Measurements from ENCODE around the gene WDR59.
"Not testable (repeated sequence)": the region's sequence is repeated elsewhere in the genome, so short reads cannot be mapped to it uniquely, and the experiment has no call there.

The WDR59 gene

DNA sequence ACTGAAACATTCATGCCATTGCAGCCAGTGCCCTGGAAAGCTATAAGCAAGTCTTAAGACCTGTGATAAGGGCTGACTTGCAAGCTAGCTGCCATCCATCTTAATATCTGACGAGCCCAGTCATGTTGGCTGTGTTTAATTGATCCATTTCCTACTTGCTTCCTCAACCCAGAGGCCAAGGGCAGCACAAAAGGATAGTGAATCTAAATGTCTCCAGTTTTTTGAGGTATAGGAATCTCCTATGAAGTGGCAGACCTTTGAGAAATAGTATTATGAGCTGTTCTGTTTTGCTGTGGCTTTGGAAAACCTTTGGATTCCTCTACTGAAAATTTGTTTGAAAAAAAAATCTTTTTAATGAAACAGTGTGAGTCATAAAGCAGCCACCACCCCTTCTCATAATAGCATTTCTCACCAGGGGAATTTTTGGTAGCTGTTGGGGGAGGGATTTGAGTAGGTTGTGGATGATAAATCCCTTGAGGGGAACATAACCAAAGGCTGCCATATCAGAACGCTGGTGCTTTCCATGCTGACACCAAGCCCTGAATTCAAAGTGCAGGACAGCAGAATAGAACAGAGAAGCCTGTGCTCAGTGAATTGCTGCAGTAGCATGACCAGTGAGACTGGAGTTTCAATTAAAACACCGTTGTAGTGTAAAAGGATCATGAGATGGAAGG, 26.8 kb upstream of the WDR59 start:
- no peak for DNase-seq

GRCh38 chr16:75010427-75010826, 25.5 kb upstream of the WDR59 start:
- DNase-seq = no peak

GRCh38 chr16:75007443-75007842, 22.5 kb upstream of the WDR59 start:
- DNase-seq = no peak

GRCh38 chr16:75005697-75006096, 20.8 kb upstream of the WDR59 start:
- DNase-seq = no peak

DNA sequence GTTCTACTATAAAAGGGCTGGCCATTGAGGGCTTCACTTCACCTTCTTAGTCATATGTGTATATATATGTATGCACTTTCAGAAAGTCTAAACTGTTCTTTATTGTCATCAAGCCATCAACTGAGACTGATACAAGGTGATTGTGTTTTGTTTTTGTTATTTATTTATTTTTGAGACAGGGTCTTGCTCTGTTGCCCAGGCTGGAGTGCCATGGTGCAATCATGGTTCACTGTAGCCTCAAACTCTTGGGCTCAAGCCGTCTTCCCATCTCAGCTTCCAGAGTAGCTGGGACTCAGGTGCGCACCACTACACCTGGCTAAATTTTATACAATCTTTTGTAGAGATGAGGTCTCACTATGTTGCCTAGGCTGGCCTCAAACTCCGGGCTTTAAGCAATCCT, 19.5 kb upstream of the WDR59 start:
- DNase-seq = no peak

- no peak for DNase-seq
Observed at GRCh38 chr16:75003931-75004330, 19.0 kb upstream of the WDR59 start.

- no peak for DNase-seq
Observed at GRCh38 chr16:75002474-75002873, 17.6 kb upstream of the WDR59 start.

- no peak for DNase-seq
Observed at GRCh38 chr16:75000481-75001081, 15.7 kb upstream of the WDR59 start.

DNA sequence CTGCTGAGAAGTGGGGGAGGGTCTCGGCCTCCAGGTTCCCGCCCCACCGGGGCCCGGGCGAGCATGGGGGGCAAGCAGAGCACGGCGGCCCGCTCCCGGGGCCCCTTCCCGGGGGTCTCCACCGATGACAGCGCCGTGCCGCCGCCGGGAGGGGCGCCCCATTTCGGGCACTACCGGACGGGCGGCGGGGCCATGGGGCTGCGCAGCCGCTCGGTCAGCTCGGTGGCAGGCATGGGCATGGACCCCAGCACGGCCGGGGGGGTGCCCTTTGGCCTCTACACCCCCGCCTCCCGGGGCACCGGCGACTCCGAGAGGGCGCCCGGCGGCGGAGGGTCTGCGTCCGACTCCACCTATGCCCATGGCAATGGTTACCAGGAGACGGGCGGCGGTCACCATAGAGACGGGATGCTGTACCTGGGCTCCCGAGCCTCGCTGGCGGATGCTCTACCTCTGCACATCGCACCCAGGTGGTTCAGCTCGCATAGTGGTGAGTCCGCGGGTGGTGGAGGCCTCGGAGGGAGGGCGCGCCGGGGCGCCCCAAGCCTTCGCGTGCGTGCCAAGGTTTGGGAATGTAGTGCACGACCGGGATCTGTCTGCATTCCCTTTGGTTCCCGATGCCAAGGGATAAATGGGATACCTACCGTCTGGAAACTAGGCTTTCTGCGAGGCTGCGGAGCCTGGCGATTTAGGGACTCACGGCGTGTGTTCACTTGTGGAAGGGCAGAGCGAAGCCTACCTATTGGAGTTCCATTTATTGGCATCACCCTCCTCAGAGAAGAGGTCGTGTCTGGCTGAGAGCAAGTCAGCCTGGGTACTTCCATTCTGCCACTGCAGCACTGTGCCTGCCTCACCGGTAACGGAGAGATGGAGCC, 14.9 kb upstream of the WDR59 start:
- DNase-seq = no peak

- DNase-seq = no peak
Observed at GRCh38 chr16:74999219-74999608, 14.3 kb upstream of the WDR59 start.

DNA sequence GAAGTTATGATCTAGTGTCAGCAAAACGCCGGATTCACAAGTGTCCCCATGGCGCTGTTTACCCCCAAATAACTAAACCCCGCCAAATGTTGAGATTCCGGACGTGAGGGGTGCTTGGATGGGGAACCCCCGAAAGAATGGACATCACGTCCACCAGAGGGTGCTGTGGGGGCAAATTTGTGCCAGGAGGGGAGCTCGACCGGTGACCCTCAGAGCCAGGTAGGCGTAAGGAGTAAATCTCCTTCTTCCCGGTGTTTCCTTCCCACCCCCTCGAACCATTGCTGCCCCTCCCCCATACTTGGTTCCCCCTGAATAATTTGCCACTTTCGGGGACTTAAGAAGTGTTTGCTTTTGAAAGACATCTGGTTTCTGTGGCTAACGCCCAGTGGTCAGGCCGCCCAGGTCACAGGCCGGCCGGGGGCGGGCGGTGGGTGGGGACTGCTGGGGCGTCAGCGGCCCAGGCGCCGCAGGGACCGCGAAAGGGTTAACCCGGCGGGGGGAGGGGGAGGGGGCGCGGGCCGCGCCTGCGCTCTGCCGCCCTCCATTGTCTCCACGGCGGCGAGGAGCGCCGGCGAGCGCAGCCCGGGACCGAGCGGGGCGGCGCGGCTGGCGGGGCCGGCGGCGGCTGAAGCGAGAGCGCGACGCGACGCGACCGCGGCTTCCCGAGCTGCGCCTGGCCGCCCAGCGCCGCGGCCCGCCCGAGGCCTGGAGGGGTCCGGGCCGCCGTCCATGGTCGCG, 13.7 kb upstream of the WDR59 start, which contains the start of gene ZNRF1:
ZNRF1 (plus strand) TSS at position 544 of the 738 bp plus-strand sequence. CDS start 648 bp downstream, outside the sequence.
- DNase-seq = peak; percentile 53

- DNase-seq = no peak
Observed at GRCh38 chr16:74997042-74997491, 12.1 kb upstream of the WDR59 start.

DNA sequence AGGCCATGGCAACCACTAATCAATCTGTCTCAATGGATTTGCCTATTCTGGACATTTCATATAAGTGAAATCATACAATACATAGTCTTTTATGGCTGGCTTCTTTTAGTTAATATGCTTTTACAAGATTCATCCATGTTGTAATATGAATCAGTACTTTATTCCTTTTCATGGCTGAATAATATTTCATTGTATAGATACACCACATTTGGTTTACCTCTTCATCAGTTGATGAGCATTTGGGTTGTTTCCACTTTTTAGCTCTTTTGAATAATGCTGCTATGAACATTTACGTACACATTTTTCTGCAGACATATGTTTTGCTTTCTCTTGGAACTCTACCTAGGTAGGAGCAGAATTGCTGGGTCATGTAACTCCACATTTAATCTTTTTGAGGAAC, 11.1 kb upstream of the WDR59 start:
- no peak for DNase-seq

DNA sequence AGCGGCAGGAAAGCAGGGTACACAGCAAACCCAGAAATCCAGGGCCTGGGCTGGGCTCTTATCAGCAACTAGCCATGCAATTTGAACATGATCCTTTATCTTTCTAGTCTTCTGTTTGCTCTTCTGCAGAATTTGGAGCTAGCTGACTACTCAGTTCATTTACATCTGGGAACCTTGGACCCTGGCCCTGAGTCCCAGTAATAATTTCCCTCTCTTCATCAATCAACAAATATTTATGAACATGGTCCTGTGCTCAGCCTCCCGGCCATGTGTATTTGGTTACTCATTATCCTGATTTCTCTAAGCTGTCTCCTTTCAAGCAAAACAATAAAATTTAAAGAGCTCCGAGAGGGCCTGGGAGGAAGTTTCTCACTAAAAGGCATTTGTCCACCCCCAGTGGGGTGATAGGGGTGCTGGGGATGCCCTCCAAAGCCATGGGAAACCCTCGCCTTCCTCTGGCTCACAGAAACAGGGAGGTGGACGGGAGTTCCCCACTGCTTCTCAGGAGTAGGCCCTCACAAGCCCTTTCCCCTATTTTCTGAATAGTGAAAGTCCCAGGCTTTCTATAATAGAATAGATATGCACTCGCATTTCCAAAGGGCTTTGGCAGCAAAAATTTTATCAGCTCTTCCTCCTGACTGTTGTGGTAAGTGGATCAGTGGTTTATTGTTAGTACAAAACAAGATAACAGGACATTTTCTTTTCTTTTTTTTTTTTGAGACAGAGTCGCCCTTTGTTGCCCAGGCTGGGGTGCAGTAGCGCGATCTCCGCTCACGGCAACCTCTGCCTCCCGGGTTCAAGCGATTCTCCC, 6.9 kb upstream of the WDR59 start:
- no peak for DNase-seq

DNA sequence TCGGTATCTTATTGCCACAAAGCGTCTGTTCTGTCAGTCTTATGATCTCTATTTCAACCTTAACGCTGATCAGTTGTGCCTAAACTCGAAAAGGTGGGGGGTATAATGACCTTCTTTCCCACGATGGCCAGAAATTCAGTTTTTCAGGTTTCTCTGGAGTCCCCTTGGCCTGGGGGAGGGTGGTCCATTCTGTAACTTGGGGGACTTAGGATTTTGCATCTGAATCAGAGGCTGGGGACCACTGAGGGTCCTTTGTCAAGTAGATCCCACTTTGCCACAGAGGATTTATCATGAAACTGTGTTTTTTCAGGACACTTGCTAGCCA, 6.3 kb upstream of the WDR59 start:
- DNase-seq = no peak

GRCh38 chr16:74990832-74991231, 5.9 kb upstream of the WDR59 start:
- DNase-seq = no peak

DNA sequence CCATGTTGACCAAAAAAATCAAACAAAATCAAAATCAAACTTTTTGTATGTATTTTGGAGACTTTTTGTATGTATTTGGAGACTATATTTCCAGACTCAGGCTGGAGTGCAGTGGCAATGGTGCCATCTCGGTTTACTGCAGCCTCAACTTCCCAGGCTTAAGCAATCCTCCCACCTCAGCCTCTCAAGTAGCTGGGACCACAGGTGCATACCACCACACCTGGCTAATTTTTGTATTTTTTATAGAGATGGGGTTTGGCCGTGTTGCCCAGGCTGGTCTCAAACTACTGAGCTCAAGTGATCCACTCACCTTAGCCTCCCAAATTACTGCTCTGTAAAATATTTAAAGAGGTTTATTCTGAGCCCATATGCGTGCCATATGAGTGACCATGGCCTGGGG, 4.9 kb upstream of the WDR59 start:
- DNase-seq = not testable (repeated sequence)

DNA sequence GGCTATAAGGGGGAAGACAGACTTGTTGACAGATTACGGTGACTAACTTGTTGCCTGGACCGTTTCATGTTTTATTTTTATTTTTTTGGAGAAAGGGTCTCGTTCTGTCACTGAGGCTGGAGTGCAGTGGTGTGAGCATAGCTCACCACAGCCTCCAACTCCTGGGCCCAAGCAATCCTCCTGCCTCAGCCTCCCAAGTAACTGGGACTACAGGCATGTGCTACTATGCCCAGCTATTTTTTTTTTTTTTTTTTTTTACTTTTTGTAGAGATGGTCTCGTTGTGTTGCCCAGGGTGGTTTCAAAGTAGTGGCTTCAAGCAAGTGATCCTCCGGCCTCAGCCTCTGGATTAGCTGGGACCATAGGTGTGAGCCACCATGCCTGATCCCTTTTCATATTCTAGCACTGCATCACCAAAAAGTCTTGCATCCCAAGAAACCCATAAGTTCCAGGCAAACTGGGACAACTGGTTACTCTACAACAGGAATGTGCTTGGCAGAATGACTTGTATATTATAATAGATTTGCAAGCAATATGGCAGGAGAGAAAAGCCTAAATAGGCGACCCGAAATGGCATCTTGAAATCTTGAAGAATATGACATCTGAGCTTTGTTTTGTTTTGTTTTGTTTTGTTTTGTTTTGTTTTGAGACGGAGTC, 2.2 kb upstream of the WDR59 start:
- DNase-seq = no peak

DNA sequence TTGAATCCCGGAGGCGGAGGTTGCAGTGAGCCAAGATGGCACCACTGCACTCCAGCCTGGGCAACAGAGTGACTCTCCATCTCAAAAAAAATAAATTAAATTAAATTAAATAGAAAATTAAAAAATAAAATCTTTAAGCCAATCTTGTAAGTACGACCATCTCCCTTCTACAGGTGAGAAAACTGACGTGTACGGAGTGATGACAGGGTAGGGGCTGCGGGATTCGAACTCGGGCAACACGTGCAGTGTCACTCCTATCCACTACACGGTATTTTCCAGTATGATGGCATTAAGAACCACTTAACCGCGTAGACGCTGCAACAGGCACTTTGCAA, 762 bp downstream of the WDR59 start:
- no peak for DNase-seq

DNA sequence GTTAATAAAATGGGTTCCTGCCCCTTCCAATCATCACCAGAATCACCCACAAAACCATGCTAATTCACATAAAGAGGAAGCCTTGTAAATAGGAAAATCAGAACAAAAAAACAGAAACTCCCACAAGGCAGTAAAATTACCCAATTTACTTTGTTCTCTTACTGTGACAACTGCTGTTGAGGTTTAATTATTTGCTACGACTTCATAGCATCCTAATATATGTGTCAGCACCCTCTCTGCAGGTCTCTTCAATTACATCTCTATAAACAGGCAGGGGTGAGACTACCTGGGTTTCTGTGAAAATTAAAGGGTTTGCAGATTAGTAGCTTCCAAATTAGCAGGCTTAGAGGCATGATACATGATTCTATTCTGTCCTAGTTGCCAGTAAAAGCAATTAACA, 2.7 kb downstream of the WDR59 start:
- DNase-seq = no peak

- no peak for DNase-seq
Observed at GRCh38 chr16:74975591-74975990, 9.3 kb downstream of the WDR59 start.

- DNase-seq = no peak
Observed at GRCh38 chr16:74973304-74973703, 11.6 kb downstream of the WDR59 start.

All from NCI-H774 (cell line).